Measurements from ENCODE around the gene C7orf57.

Gene C7orf57

GRCh38 chr7:48088559-48089045 lies 53.3 kb downstream of the C7orf57 start:
- ChIA-PET POLR2A (interaction anchor here (0.6 to 1.6 kb wide), 9 partner anchors 12 to 122 kb away, joined by 3 to 7 read pairs (median 4); no protein-coding TSS in a partner anchor), CTCF (no interaction called here)
- peak; percentile 36 for DNase-seq (ENCODE audit: extremely low spot score)
- TF ChIP-seq FOXK2 (IDR thresholded peaks at IDR 0.05) = no peak
- no peak for TF ChIP-seq BHLHE40 (IDR thresholded peaks at IDR 0.05; ENCODE audit: borderline replicate concordance)
- TF ChIP-seq CTBP1 (IDR thresholded peaks at IDR 0.05; ENCODE audit: borderline replicate concordance) = no peak
- no peak for TF ChIP-seq LEF1 (IDR thresholded peaks at IDR 0.05; ENCODE audit: borderline replicate concordance)
- TF ChIP-seq SUZ12 (IDR thresholded peaks at IDR 0.05) = no peak
- TF ChIP-seq FOXA1 (IDR thresholded peaks at IDR 0.05) = no peak
- no peak for TF ChIP-seq ARNT (IDR thresholded peaks at IDR 0.05)
- no peak for TF ChIP-seq FOXM1 (IDR thresholded peaks at IDR 0.05; ENCODE audit: borderline replicate concordance)
- TF ChIP-seq L3MBTL2 (conservative IDR thresholded peaks at IDR 0.05) = no peak; the same call in 1 of the 2 replicates
- no peak for TF ChIP-seq ZNF384 (IDR thresholded peaks at IDR 0.05)
- no peak for TF ChIP-seq ELF4 (IDR thresholded peaks at IDR 0.05)
- no peak for TF ChIP-seq PKNOX1 (IDR thresholded peaks at IDR 0.05)
- TF ChIP-seq TARDBP (IDR thresholded peaks at IDR 0.05) = no peak
- no peak for TF ChIP-seq NFRKB (IDR thresholded peaks at IDR 0.05)
- no peak for TF ChIP-seq SP1 (IDR thresholded peaks at IDR 0.05)
- TF ChIP-seq HDGF (IDR thresholded peaks at IDR 0.05; ENCODE audit: borderline replicate concordance) = no peak

- POLR2A ChIA-PET = interaction anchor here (0.6 to 1.6 kb wide), 8 partner anchors 11 to 118 kb away, joined by 3 to 7 read pairs (median 4); no protein-coding TSS in a partner anchor
- CTCF ChIA-PET = no interaction called here
- TF ChIP-seq PKNOX1 (IDR thresholded peaks at IDR 0.05) (no peak), FOXA1 (IDR thresholded peaks at IDR 0.05) (no peak), L3MBTL2 (conservative IDR thresholded peaks at IDR 0.05) (peak; percentile 44; the same call in 1 of the 2 replicates), FOXM1 (IDR thresholded peaks at IDR 0.05; ENCODE audit: borderline replicate concordance) (no peak), HDGF (IDR thresholded peaks at IDR 0.05; ENCODE audit: borderline replicate concordance) (no peak)
- peak; percentile 78 for DNase-seq (ENCODE audit: extremely low spot score)
Measured at GRCh38 chr7:48089046-48090003, 54.0 kb downstream of the C7orf57 start, which contains the start of gene UPP1. UPP1 (plus strand) TSS chr7:48089265; CDS start chr7:48094784, 5,519 bp downstream.

- CTCF ChIA-PET = no interaction called here
- DNase-seq (ENCODE audit: extremely low spot score) = no peak
- TF ChIP-seq TARDBP (IDR thresholded peaks at IDR 0.05) (no peak), FOXK2 (IDR thresholded peaks at IDR 0.05) (no peak)
- POLR2A ChIA-PET = no interaction called here
Measured at GRCh38 chr7:48090095-48090805, 54.9 kb downstream of the C7orf57 start.

- DNase-seq (ENCODE audit: extremely low spot score) = no peak
- POLR2A ChIA-PET = no interaction called here
- TF ChIP-seq HDGF (IDR thresholded peaks at IDR 0.05; ENCODE audit: borderline replicate concordance) = no peak
- no peak for TF ChIP-seq CTBP1 (IDR thresholded peaks at IDR 0.05; ENCODE audit: borderline replicate concordance)
- no peak for TF ChIP-seq BHLHE40 (IDR thresholded peaks at IDR 0.05; ENCODE audit: borderline replicate concordance)
- no peak for TF ChIP-seq TARDBP (IDR thresholded peaks at IDR 0.05)
- no peak for TF ChIP-seq ZNF384 (IDR thresholded peaks at IDR 0.05)
- TF ChIP-seq FOXK2 (IDR thresholded peaks at IDR 0.05) = no peak
- no peak for TF ChIP-seq ARNT (IDR thresholded peaks at IDR 0.05)
- TF ChIP-seq NFRKB (IDR thresholded peaks at IDR 0.05) = no peak
- TF ChIP-seq PKNOX1 (IDR thresholded peaks at IDR 0.05) = no peak
- no peak for TF ChIP-seq FOXA1 (IDR thresholded peaks at IDR 0.05)
- TF ChIP-seq SUZ12 (IDR thresholded peaks at IDR 0.05) = no peak
- no peak for TF ChIP-seq FOXM1 (IDR thresholded peaks at IDR 0.05; ENCODE audit: borderline replicate concordance)
- no peak for TF ChIP-seq LEF1 (IDR thresholded peaks at IDR 0.05; ENCODE audit: borderline replicate concordance)
- no peak for TF ChIP-seq SP1 (IDR thresholded peaks at IDR 0.05)
- no peak for TF ChIP-seq ELF4 (IDR thresholded peaks at IDR 0.05)
- TF ChIP-seq L3MBTL2 (conservative IDR thresholded peaks at IDR 0.05) = no peak
- CTCF ChIA-PET = no interaction called here
Measured at GRCh38 chr7:48091506-48092433, 56.4 kb downstream of the C7orf57 start.

GRCh38 chr7:48094861-48095293 lies 59.5 kb downstream of the C7orf57 start:
- POLR2A ChIA-PET = no interaction called here
- DNase-seq (ENCODE audit: extremely low spot score) = no peak
- CTCF ChIA-PET = interaction anchor here (0.6 to 1.3 kb wide), 2 partner anchors 13 to 15 kb away, joined by 3 read pairs; no protein-coding TSS in a partner anchor
- no peak for TF ChIP-seq ZNF384 (IDR thresholded peaks at IDR 0.05)
- TF ChIP-seq FOXK2 (IDR thresholded peaks at IDR 0.05) = no peak
- no peak for TF ChIP-seq ARNT (IDR thresholded peaks at IDR 0.05)
- TF ChIP-seq SP1 (IDR thresholded peaks at IDR 0.05) = no peak
- no peak for TF ChIP-seq NFRKB (IDR thresholded peaks at IDR 0.05)
- TF ChIP-seq SUZ12 (IDR thresholded peaks at IDR 0.05) = no peak
- no peak for TF ChIP-seq FOXM1 (IDR thresholded peaks at IDR 0.05; ENCODE audit: borderline replicate concordance)
- no peak for TF ChIP-seq FOXA1 (IDR thresholded peaks at IDR 0.05)
- TF ChIP-seq L3MBTL2 (conservative IDR thresholded peaks at IDR 0.05) = no peak
- TF ChIP-seq TARDBP (IDR thresholded peaks at IDR 0.05) = no peak
- TF ChIP-seq HDGF (IDR thresholded peaks at IDR 0.05; ENCODE audit: borderline replicate concordance) = no peak

All from HEK293T (cell line).